ENCODE measurements around the gene CALHM2. TPM values are rescaled to one million over a fixed set of nuclear protein-coding genes. Genes with fewer than 3 reads are reported as not detected.

CALHM2 gene
- total and polyA plus RNA-seq, 2 of the 4 experiments (the other 2 are of a cell fraction) = 2.5 to 7.9 TPM

- no peak overlapping the region for H2BK120ac ChIP-seq (ENCODE audit: low read depth, low read length)
- H3K4me3 ChIP-seq (ENCODE audit: insufficient read depth, low read depth, low read length) = no peak overlapping the region
- no peak overlapping the region for H3K18ac ChIP-seq (ENCODE audit: low read depth, low read length)
- in situ Hi-C loops (cut with MboI; ENCODE audit: low sequenced_read_pairs) = no loop called here
- no peak overlapping the region for H2BK15ac ChIP-seq (ENCODE audit: low read depth, low read length)
- H3K9ac ChIP-seq (ENCODE audit: low read depth, low read length) = no peak overlapping the region
- H2AK5ac ChIP-seq (ENCODE audit: low read depth, low read length) = no peak overlapping the region
- no peak overlapping the region for H3K4me2 ChIP-seq (ENCODE audit: low read depth, low read length)
- dilution Hi-C loops (cut with HindIII; ENCODE audit: low sequenced_read_pairs, unreplicated experiment) = no loop called here
- H2BK20ac ChIP-seq (ENCODE audit: low read depth, low read length) = no peak overlapping the region
- no peak overlapping the region for H4K91ac ChIP-seq (ENCODE audit: insufficient read depth, low read depth, low read length)
- no peak overlapping the region for H3K56ac ChIP-seq (ENCODE audit: extremely low read depth, insufficient read depth, low read length)
- no peak overlapping the region for H4K8ac ChIP-seq (ENCODE audit: low read depth in 2 of 2, low read length in 2 of 2)
- peak overlapping the region; percentile 59 for H2AFZ ChIP-seq (replicated peaks; ENCODE audit: low read length, poor library complexity)
- H2BK5ac ChIP-seq (ENCODE audit: low read depth, low read length, poor library complexity, severe bottlenecking) = no peak overlapping the region
- H3K14ac ChIP-seq (replicated peaks; ENCODE audit: low read depth, low read length) = no peak overlapping the region
- ChIA-PET POLR2A (ENCODE audit: unreplicated experiment) (no interaction called here), CTCF (no interaction called here)
- H3K79me1 ChIP-seq (ENCODE audit: low read depth in 1 of 2, low read length in 2 of 2) = no peaks in the 10 kb centered on the region
- 47% methylated on average over 3 of the region's 5 CpGs; no CpG with 5 or more reads in 1 of the 2 experiments for WGBS, 2 experiments (ENCODE audit: extremely low coverage in 2 of 2, insufficient read length in 1 of 2)
- no peaks in the 10 kb centered on the region; the same call in 1 of the 2 replicates for H3K9me1 ChIP-seq (ENCODE audit: insufficient read depth, low read length)
- peaks cover 31% of the 10 kb centered on the region for H3K27me3 ChIP-seq (ENCODE audit: control insufficient read depth, insufficient read depth, low read length)
- no peak overlapping the region for H3K4ac ChIP-seq (ENCODE audit: low read depth, low read length)
- no peaks in the 10 kb centered on the region for H3K9me3 ChIP-seq (ENCODE audit: control insufficient read depth, insufficient read depth, low read length)
- ATAC-seq (ENCODE audit: low read depth) (no peak), DNase-seq (no peak)
- no peak overlapping the region for H3K23ac ChIP-seq (ENCODE audit: low read depth, low read length)
- TF ChIP-seq ELK1 (IDR thresholded peaks at IDR 0.05; ENCODE audit: borderline replicate concordance, low read depth, low read length) (no peak), USF2 (IDR thresholded peaks at IDR 0.05; ENCODE audit: low read depth, low read length) (no peak), SMC3 (IDR thresholded peaks at IDR 0.05; ENCODE audit: low read depth, low read length) (no peak), NFE2L2 (IDR thresholded peaks at IDR 0.05; ENCODE audit: low read depth, low read length) (no peak), CTCF (conservative IDR thresholded peaks at IDR 0.05; ENCODE audit: low read depth, low read length) (no peak), POLR2A (IDR thresholded peaks at IDR 0.05; ENCODE audit: low read depth, low read length) (no peak), RFX5 (IDR thresholded peaks at IDR 0.05; ENCODE audit: low read depth, low read length) (no peak), FOS (IDR thresholded peaks at IDR 0.05; ENCODE audit: low read depth, low read length) (no peak), MAZ (IDR thresholded peaks at IDR 0.05; ENCODE audit: borderline replicate concordance, low read depth, low read length) (no peak), CHD1 (IDR thresholded peaks at IDR 0.05; ENCODE audit: low read depth, low read length) (no peak), BHLHE40 (IDR thresholded peaks at IDR 0.05; ENCODE audit: low read depth, low read length) (no peak), RCOR1 (IDR thresholded peaks at IDR 0.05; ENCODE audit: insufficient replicate concordance, low read length) (no peak), RAD21 (IDR thresholded peaks at IDR 0.05; ENCODE audit: low read length) (no peak), MXI1 (IDR thresholded peaks at IDR 0.05; ENCODE audit: borderline replicate concordance, low read depth, low read length) (no peak), MAFK (IDR thresholded peaks at IDR 0.05; ENCODE audit: low read depth, low read length) (no peak), CEBPB (IDR thresholded peaks at IDR 0.05; ENCODE audit: low read depth, low read length) (no peak)
- BruUV-seq (replicated peaks) = no TSS peak
- no peak overlapping the region for H3K27ac ChIP-seq (ENCODE audit: insufficient read depth, low read length)
- H2AK9ac ChIP-seq (replicated peaks; ENCODE audit: low read depth, low read length, poor library complexity) = no peak overlapping the region
- no peaks in the 10 kb centered on the region for H4K20me1 ChIP-seq (ENCODE audit: insufficient read depth, low read length)
- peaks cover 3% of the 10 kb centered on the region for H3K4me1 ChIP-seq (ENCODE audit: control insufficient read depth, insufficient read depth, low read length)
- H4K5ac ChIP-seq (ENCODE audit: low read depth, low read length) = no peak overlapping the region
- intact Hi-C loops (cut with micrococcal nuclease) = no loop called here
- H3K36me3 ChIP-seq (ENCODE audit: control insufficient read depth, insufficient read depth, low read length) = no peaks in the 10 kb centered on the region
Measured at GRCh38 chr10:103469201-103469600, 17.0 kb upstream of the CALHM2 start.
